NCI-H146 treated with DMSO at 0.1 percent for 48 hours (cell line): Measurements from ENCODE around the gene SPAG5.

Experiments used
- DNase-seq: peaks from one replicate; lab custom pipeline; 2025; ENCODE audit not compliant: unreplicated experiment; lab: John Stamatoyannopoulos, UW

Gene SPAG5

DNA sequence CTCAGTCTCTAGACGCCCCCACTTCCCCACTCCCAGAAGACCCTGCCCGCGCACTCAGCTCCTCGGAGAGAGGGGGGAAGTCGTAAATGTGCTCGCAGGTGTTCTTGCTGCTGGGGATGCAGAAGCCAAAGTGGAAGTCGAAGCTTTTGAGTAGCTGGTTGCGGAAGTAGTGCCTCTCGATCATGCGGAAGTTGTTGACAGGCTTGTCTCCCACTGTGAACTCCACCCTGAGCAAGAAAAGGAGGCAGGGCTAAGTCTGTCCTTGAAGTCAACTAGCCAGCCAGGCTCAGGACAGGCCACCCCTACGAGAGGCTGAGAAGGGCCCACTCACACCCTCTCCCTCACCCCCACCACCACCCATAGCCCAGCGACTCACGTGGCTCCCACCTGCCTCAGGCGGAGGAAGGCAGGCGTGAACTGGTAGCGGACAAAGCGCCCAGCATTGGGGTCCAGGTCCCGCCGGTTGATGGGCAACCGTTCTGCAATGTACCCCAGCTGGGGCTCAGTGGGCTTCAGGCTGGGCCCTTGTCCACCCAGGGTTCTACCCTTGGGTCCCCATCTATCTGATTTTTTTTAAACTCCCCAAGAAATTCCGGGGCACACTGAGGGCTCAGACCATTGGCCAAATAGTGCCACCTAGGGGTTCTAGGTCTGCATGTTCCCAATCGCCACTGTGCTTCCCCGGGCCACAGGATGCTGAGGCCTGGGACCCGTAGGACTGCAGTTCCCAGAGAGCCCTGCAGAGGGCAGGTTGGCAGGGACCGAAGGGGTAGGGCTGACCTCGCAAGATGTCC is 51.0 kb downstream of the SPAG5 start:
- DNase-seq, result no peak

- DNase-seq, result no peak
Measured at GRCh38 chr17:28547096-28547622, 51.7 kb downstream of the SPAG5 start.

- no peak for DNase-seq
Measured at GRCh38 chr17:28545787-28546415, 52.9 kb downstream of the SPAG5 start.

DNA sequence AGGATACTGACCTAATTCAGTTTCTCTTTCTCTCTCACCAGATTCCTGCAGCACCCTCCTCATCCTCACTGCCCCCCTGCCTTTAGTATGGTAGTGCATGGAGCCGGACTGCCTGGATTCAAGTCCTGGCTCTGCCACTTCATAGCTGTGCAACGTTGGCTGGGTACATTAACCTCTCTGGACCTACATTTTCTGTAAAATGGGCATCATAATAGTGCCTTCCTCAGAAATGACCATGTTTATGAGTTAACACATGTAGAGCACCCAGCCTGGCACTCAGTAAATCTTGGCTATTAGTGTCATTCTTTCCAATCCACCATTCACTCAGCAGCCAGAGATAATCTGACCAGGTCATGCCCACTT is 53.7 kb downstream of the SPAG5 start:
- no peak for DNase-seq

- no peak for DNase-seq
Measured at GRCh38 chr17:28544402-28545140, 54.3 kb downstream of the SPAG5 start.

DNA sequence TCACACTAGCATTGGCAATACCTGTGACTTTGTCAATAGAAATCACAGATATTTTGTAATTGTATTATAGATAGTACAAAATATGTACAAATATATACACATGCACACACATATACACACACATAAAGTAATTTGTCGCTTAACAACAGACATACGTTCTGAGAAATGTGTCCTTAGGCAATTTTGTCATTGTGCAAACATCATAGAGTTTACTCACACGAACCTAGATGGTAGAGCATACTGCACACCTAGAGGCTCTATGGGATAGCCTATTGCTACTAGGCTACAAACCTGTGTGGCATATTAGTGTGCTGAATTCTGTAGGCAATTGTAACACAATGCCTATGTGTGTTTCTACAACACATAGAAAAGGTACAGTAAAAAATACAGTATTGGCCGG is 57.4 kb downstream of the SPAG5 start:
- DNase-seq, result no peak

- DNase-seq, result no peak
Measured at GRCh38 chr17:28540231-28540630, 58.6 kb downstream of the SPAG5 start.

DNA sequence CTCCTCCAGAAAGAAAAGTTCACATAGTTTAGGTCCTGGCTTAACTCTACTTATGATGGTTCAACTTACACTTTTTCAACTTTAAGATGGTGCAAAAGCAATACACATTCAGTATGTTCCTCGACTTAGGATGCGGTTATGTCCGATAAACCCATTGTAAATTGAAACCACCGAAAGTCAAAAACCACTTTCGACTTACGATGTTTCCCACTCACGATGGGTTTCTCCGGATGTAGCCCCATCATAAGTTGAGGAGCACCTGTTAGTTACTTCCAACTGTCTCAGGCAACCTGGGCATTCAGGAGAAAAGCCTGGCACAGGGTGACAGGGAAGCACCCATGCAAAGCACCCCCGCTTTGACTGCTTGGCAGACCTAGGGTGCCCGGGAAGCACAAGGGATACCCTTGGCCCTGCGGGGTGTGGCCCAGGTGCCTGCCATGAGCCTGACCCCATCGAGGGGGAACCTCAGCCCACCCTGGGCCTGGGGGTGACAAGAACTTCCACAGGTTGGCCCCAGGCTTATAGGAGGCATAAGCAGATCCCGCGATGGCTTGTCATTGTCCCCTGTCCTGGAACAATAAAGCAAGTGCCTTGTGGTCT is 60.4 kb downstream of the SPAG5 start:
- DNase-seq, result no peak

GRCh38 chr17:28537219-28537610 is 61.6 kb downstream of the SPAG5 start:
- no peak for DNase-seq

GRCh38 chr17:28536532-28537218 is 62.1 kb downstream of the SPAG5 start:
- no peak for DNase-seq

DNA sequence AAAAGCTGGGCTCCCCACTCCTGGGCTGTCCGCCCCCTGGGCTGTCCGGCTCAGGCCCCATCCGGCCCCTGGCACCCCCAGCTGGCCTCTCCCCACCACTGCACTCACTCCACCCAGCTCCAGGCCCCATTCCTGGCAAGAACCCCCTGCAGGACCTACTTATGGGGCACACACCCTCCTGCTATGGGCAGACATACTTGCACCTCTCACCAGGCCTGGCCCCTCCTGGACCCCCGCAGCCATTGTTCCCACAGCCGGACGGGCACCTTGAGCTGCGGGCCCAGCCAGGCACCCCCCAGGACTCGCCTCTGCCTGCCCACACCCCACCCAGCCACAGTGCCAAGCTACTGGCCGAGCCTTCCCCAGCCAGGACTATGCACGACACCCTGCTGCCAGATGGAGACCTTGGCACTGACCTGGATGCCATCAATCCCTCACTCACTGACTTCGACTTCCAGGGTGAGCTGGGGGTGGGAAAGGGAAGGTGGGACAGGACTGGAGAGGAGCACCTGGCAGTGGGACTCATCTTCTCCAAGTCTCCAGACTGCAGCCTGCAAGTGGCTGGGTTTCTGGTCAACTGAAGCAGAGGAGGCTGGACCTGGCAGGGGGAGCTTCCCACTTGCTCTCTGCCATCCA is 64.0 kb downstream of the SPAG5 start:
- DNase-seq, result no peak

DNA sequence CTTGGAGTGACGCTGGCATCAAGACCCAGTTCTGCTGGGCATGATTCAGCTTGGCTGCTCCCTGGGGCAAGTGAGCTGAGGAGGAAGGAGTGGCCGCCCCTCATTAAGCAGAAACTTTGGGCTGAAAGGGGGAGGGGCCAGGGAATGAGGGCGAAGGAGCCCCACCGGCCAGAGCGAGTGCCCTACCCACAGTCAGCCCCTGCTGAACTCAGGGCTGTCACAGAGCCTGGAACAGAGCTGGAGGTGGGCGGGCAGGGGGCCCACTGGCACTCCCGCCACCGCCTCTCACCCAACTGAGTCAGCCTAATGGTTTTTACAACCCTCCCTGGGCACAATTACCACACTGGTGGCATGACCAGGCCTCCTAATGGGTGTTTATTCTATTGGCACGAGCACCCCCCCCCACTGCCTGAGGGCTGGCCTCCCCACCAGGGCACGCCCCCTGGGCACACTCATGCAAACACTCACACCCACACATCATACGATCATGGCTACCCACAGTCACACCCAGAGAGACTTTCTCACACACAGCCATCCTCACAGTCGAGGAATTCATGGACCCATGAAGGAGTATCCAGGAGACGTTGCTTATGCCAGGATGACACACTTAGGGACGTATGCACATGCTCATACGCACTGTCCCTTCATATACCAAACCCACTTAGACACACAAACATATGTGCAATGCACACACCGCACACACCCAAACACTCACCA is 65.6 kb downstream of the SPAG5 start:
- DNase-seq, result no peak

- DNase-seq, result no peak
Measured at GRCh38 chr17:28532050-28532960, 66.5 kb downstream of the SPAG5 start.

GRCh38 chr17:28530926-28531325 is 67.9 kb downstream of the SPAG5 start:
- no peak for DNase-seq

GRCh38 chr17:28530250-28530649 is 68.6 kb downstream of the SPAG5 start:
- no peak for DNase-seq

DNA sequence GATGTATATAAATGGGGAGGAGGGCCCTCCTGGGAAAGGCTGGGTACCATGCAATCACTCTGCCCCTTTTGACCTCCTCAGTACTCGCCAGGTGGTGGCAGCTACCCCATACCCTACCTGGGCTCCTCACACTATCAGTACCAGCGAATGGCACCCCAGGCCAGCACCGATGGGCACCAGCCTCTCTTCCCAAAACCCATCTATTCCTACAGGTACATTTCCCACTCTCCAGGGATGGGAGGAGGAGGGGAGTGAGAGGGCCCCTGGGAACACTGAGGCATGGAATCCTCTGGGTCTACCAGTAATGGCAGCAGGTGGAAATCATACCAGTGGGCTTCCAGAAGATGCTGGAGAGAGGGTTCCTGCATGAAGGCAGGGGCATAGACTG is 69.8 kb downstream of the SPAG5 start:
- DNase-seq, result no peak

DNA sequence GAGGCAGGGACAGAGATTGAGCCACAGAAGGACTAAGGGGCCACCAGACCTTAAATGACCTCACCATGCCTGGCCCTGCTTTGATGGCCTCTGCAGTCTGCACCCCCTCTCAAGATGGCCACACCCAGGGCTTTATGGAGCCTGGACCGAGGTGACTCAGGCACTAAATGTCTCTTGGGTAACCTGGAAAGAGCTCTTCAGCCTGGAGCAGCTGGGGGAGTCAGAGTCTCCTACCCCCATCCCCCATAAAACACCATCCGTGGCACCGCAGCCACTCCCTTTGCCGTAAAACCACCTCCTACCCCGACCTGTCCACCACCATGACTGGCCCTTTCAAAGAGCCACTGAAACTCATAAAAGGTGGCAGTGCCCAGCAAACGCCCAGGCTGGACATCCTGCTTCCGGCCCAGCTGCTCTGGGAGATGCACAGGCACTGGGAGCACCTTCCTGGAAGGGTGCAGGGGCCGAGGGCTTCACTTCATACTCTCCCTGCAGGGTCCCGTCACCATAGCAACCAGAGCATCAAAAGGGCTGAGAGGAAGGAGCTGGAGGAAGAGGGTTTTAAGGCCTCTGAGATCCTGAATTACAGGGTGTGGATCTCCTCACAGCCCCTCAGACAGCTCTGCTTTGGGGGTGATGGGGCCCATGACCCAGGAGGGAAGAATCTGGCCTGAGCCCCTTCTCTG is 70.4 kb downstream of the SPAG5 start:
- DNase-seq, result no peak

DNA sequence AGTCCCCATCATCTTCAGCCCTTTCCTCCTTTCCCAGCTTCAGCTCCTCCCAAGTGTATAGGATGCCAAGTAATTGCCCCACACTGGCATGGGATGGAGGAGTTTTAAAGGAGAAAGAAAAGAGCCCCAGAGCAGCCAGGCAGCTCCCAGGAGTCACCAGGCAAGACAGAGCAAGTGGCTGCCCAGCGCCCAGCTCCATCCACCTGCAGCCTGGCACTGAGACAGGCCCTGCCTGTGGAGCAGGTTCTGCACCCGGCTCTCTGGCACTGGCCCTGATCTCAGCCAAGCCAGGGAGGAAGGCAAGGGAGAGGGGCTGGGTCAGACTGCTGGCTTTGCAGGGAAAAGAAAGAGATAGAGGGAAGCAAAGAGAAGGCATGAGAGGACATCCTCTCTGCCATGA is 71.0 kb downstream of the SPAG5 start:
- DNase-seq, result no peak
